Stomach (tissue), 4 donors: ENCODE measurements around the gene MCF2L.

Experiments used
- POLR2A ChIP-seq, 4 donors: fragments of 450-650 bp; IDR thresholded peaks; one replicate each; pipeline ENCODE4 v1.6.1; 2016; ENCODE audit warnings: antibody characterized with exemption in 4 of 4, control low read depth in 2 of 4, mild to moderate bottlenecking in 1 of 4, moderate library complexity in 1 of 4
- POLR2AphosphoS5 ChIP-seq, 3 donors: sonication (generic); formaldehyde crosslinking; IDR thresholded peaks; one replicate each; pipeline ENCODE4 v1.6.1; 2016; ENCODE audit warnings: antibody characterized with exemption in 3 of 3
- TF ChIP-seq, protein P1 (sequence below), 7 experiments: fragments of 450-650 bp in 4 of 7; fragments of 200-600 bp in 3 of 7; sonication (generic) in 3 of 7; IDR thresholded peaks; one replicate each; pipeline ENCODE4 v1.5.1; 2016 to 2019; ENCODE audit warnings: antibody characterized with exemption in 7 of 7, control low read depth in 2 of 7, mild to moderate bottlenecking in 1 of 7

DNA sequence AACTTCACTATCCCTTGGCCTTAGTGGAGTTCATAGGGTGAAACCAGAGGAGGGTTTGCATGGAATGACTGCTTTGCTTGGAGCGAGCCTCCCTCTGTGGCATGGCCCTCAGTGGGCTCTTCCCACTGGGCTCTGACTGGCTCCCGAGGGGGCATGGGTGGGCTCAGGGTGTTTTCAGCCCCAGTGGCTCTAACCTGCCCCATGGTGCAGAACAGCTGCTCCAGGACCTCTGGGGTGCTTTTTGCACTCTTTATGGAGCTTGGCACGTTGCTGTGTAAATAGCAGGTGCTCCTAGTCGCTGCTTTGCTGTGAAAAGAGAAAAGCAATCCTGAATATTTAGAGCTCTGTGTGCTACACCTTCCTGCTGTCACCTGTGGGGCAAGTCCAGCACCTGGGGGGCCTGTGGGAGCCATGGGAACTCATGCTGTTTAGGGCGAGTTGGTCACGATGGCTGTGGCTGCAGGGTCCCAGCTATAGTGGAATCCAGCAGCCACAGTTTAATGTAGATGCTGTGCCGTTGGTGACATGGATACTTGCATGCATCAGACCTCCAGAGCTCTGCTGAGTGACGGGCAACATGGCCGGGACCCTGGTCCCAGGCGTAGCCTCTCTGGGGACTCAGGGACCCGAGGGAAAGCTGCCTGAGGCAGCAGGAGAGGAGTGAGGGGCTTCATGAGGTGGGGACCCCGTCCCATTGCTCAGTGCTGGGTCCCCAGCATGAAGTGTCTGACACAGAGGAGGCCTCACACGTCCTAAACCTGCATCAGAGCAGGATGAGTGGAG lies 14.3 kb upstream of the MCF2L start:
- TF ChIP-seq POLR2AphosphoS5 (IDR thresholded peaks at IDR 0.05) (no peak), POLR2A (IDR thresholded peaks at IDR 0.05) (no peak)
- TF ChIP-seq, protein P1, sequence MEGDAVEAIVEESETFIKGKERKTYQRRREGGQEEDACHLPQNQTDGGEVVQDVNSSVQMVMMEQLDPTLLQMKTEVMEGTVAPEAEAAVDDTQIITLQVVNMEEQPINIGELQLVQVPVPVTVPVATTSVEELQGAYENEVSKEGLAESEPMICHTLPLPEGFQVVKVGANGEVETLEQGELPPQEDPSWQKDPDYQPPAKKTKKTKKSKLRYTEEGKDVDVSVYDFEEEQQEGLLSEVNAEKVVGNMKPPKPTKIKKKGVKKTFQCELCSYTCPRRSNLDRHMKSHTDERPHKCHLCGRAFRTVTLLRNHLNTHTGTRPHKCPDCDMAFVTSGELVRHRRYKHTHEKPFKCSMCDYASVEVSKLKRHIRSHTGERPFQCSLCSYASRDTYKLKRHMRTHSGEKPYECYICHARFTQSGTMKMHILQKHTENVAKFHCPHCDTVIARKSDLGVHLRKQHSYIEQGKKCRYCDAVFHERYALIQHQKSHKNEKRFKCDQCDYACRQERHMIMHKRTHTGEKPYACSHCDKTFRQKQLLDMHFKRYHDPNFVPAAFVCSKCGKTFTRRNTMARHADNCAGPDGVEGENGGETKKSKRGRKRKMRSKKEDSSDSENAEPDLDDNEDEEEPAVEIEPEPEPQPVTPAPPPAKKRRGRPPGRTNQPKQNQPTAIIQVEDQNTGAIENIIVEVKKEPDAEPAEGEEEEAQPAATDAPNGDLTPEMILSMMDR (IDR thresholded peaks at IDR 0.05): no peak
